Adrenal gland (tissue), 12 donors: ENCODE measurements around the gene LYRM7. TPM values are rescaled to one million over a fixed set of nuclear protein-coding genes. Genes with fewer than 3 reads are reported as not detected.

ENCODE experiments used
- DNase-seq, 7 donors: peaks; one replicate each; pipeline ENCODE4 v3.0.0-alpha.2; 2019 to 2020
- H3K27ac ChIP-seq, 5 donors: fragments of 200-600 bp; sonication (generic) in 4 of 5; 1 replicate in 3 of 5; 2 replicates in 2 of 5; pipeline versions ENCODE4 v1.5.1 to v1.8.0; 2016 to 2020; ENCODE audit warnings: mild to moderate bottlenecking in 1 of 5
- H3K27me3 ChIP-seq: fragments of 200-600 bp; 2 replicates; pipeline ENCODE4 v1.8.0; 2021
- H3K36me3 ChIP-seq, 2 donors: fragments of 200-600 bp; replicated peaks in 1 of 2; 1 replicate in 1 of 2; 2 replicates in 1 of 2; pipeline versions ENCODE4 v1.5.1 to v1.8.0; 2018 to 2022
- H3K4me1 ChIP-seq, 2 donors: fragments of 200-600 bp; replicated peaks in 1 of 2; 1 replicate in 1 of 2; 2 replicates in 1 of 2; pipeline versions ENCODE4 v1.5.1 to v1.8.0; 2018 to 2021
- H3K4me3 ChIP-seq, 4 donors: fragments of 200-600 bp; sonication (generic) in 3 of 4; one replicate each; pipeline ENCODE4 v1.5.1; 2016 to 2018
- H3K9me3 ChIP-seq, 3 donors: fragments of 200-600 bp; sonication (generic) in 1 of 3; replicated peaks in 1 of 3; 1 replicate in 2 of 3; 2 replicates in 1 of 3; pipeline versions ENCODE4 v1.5.1 to v1.8.0; 2016 to 2021
- POLR2A ChIP-seq, 2 donors: fragments of 450-650 bp; IDR thresholded peaks; one replicate each; pipeline ENCODE4 v1.6.1; 2017; ENCODE audit warnings: antibody characterized with exemption in 2 of 2, mild to moderate bottlenecking in 2 of 2, moderate library complexity in 1 of 2
- WGBS, 4 donors: extraction: QIAGEN DNeasy Blood & Tissue Kit in 2 of 4; methylation state at CpG; one replicate each; pipeline versions ENCODE4 v1.1.5 to v1.1.7; 2013 to 2017; 5-methylcytosine and 5-hydroxymethylcytosine counted together
- intact Hi-C, 2 donors: fragments of 100-400 bp; cut with DNase I; formaldehyde crosslinking; loops; one replicate each; pipeline versions ENCODE4 v1.14.1 to v1.15.0; 2022 to 2023
- polyA plus RNA-seq, 3 donors: library from polyadenylated mRNA; stranded (reverse); fragments of 200-250 nt in 2 of 3; fragments of 350-450 nt in 1 of 3; fragmentation: Illumina TruSeq in 1 of 3; extraction: RNeasy Lipid Tissue Mini Kit (QIAGEN cat#74804) in 1 of 3; gene quantifications; one replicate each; pipeline ENCODE4 v1.2.3, GENCODE V29; 2013 to 2014
- total RNA-seq, 9 donors: library from RNA; depleted of rRNA in 4 of 9; stranded (reverse); fragments of >200 nt in 4 of 9; fragments of 120-200 nt in 1 of 9; fragmentation: NEBNext Ultra II Directional in 1 of 9; extraction: Animal tissue kit (Norgen Biotek cat#: 25700) in 1 of 9; gene quantifications; one replicate each; pipeline versions ENCODE4 v1.1.0 to v1.2.4, GENCODE V29; 2013 to 2023
- TF ChIP-seq, protein P1 (sequence below), 6 experiments: fragments of 450-650 bp in 4 of 6; fragments of 200-600 bp in 2 of 6; sonication (generic) in 1 of 6; IDR thresholded peaks; 1 replicate in 5 of 6; 2 replicates in 1 of 6; pipeline versions ENCODE4 v1.5.1 to v1.8.0; 2016 to 2021; ENCODE audit warnings: antibody characterized with exemption in 6 of 6, mild to moderate bottlenecking in 2 of 6, moderate library complexity in 1 of 6
- donor health status: healthy with polysubstance abuse.
- donor health status: Bipolar disorder and iron deficiency.
- donor health status: DM: yes; HTN: yes; CAD: no.
- donor health status: DM: no; HTN: no; CAD: no.
- donor health status: DM: no; HTN: no; CAD: no.
- donor health status: DM: yes; HTN: yes; CAD: no.

LYRM7 gene
- total and polyA plus RNA-seq, 12 donors: 2.0 to 14.5 (median 10.6) TPM

DNA sequence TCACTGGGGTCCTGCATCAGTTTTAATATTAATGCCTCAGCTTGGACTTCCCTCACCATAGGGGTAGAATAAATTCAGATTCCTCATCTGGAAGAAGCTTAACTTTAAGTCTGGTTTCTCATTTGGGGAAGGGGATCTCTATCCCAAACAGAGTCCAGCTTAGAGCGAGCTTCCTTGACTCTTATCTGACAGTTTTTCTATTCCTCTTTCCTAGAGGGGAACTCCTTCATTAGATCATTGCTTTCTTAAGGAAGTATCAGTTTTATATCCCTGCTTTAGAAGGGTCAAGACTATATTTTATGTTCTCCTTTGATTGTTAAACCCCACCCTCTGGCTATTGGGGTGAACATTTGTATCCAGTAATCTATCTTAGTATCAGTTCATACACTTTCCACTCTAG lies 68.9 kb downstream of the LYRM7 start:
- no peak for DNase-seq
- H3K27me3 ChIP-seq: no peaks in the 10 kb centered on the region
- intact Hi-C loops: no loop called here

DNA sequence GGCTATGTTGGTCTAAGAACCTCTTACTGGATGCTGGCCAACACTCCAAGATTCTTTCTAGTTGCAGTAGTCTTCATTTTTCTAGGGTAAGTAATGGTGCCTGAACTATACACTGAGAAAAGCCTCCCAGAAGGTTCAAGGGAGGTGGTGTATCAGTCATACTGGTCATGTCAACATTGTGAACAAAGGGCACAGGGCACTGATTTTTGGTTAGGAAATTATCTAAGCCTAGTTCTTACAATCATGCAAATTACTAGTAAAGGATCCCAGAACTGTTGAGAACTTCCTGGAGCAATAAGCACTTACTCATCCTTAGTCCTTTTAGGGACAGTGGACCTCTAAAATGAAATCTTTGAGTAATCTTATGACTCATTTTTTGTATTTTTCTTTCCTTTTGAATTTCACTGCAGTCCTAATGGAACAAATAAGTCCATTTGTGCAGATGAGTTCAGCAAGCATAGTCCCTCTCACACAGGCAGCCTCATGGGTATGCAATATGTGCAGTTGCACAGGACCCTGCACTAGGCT lies 72.0 kb downstream of the LYRM7 start:
- Histone ChIP-seq H3K4me3 (no peak overlapping the region), H3K9me3 (no peaks in the 10 kb centered on the region), H3K27me3 (no peaks in the 10 kb centered on the region), H3K4me1 (no peaks in the 10 kb centered on the region), H3K27ac (no peak overlapping the region), H3K36me3 (no peaks in the 10 kb centered on the region)
- intact Hi-C loops: no loop called here
- TF ChIP-seq POLR2A (IDR thresholded peaks at IDR 0.05): no peak
- TF ChIP-seq, protein P1, sequence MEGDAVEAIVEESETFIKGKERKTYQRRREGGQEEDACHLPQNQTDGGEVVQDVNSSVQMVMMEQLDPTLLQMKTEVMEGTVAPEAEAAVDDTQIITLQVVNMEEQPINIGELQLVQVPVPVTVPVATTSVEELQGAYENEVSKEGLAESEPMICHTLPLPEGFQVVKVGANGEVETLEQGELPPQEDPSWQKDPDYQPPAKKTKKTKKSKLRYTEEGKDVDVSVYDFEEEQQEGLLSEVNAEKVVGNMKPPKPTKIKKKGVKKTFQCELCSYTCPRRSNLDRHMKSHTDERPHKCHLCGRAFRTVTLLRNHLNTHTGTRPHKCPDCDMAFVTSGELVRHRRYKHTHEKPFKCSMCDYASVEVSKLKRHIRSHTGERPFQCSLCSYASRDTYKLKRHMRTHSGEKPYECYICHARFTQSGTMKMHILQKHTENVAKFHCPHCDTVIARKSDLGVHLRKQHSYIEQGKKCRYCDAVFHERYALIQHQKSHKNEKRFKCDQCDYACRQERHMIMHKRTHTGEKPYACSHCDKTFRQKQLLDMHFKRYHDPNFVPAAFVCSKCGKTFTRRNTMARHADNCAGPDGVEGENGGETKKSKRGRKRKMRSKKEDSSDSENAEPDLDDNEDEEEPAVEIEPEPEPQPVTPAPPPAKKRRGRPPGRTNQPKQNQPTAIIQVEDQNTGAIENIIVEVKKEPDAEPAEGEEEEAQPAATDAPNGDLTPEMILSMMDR (IDR thresholded peaks at IDR 0.05): no peak
- DNase-seq: no peak

More for the DNA sequence above, 68.9 kb downstream of the LYRM7 start:
- no peaks in the 10 kb centered on the region for H3K4me1 ChIP-seq
- 65 to 87% (median 69%) methylated on average over 1 of the region's 1 CpG for WGBS, 4 donors
- H3K9me3 ChIP-seq: no peaks in the 10 kb centered on the region
- H3K36me3 ChIP-seq: no peaks in the 10 kb centered on the region
- no peak for TF ChIP-seq POLR2A (IDR thresholded peaks at IDR 0.05)
- TF ChIP-seq, protein P1 (IDR thresholded peaks at IDR 0.05): no peak
- no peak overlapping the region for H3K27ac ChIP-seq
- no peak overlapping the region for H3K4me3 ChIP-seq

DNA sequence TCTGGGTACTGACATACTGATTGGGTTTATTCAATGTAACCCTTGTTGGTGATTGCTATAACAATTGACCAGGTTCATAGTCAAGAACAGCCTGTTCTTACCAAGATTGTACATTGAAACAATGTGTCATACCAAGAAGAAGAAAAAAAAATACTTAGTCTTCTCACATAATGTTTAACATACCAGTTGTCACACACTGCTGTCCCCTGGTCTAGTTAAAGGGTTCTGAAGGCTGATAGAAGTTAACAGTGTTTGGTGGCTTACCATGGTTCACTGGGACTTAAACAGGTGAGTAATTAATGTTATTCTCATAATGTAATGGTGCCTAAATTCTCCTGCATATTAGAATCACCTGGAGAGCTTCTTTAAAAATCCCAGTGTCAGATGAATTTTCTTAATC lies 74.6 kb downstream of the LYRM7 start:
- no peak overlapping the region for H3K4me3 ChIP-seq
- TF ChIP-seq, protein P1 (IDR thresholded peaks at IDR 0.05): no peak
- TF ChIP-seq POLR2A (IDR thresholded peaks at IDR 0.05): no peak
- DNase-seq: no peak
- intact Hi-C loops: no loop called here
- no peaks in the 10 kb centered on the region for H3K36me3 ChIP-seq
- no peaks in the 10 kb centered on the region for H3K4me1 ChIP-seq
- no peaks in the 10 kb centered on the region for H3K9me3 ChIP-seq
- no peaks in the 10 kb centered on the region for H3K27me3 ChIP-seq
- no peak overlapping the region for H3K27ac ChIP-seq

DNA sequence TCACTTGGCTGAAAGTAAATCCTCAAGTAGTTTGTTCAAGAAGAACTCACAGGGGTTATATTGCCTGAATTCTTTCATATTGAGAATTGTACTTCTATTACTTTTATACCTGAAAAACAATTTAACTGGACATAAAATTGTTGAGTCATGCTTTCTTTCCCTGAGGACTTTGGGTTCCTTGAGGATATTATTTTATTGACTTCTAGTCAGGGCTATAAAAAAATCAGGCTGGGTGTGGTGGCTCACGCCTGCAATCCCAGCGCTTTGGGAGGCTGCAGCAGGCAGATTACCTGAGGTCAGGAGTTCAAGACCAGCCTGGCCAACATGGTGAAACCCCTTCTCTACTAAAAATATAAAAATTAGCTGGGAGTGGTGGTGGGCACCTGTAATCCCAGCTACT lies 75.2 kb downstream of the LYRM7 start:
- Histone ChIP-seq H3K4me3 (no peak overlapping the region), H3K9me3 (no peaks in the 10 kb centered on the region), H3K36me3 (no peaks in the 10 kb centered on the region), H3K4me1 (no peaks in the 10 kb centered on the region), H3K27ac (no peak overlapping the region), H3K27me3 (no peaks in the 10 kb centered on the region)
- WGBS, 4 donors: 85 to 96% (median 96%) methylated on average over 2 of the region's 2 CpGs
- TF ChIP-seq POLR2A (IDR thresholded peaks at IDR 0.05): no peak
- TF ChIP-seq, protein P1 (IDR thresholded peaks at IDR 0.05): no peak
- no peak for DNase-seq
- intact Hi-C loops: no loop called here
